Activated naive CD4-positive, alpha-beta T cell treated with anti-CD3 and anti-CD28 coated beads, Interleukin-2, amount 50 U/mL, for 16 hours (primary cell): ENCODE results near the gene PRDM13.
"Not testable (repeated sequence)": the region's sequence is repeated elsewhere in the genome, so short reads cannot be mapped to it uniquely, and the experiment has no call there.

Source experiments
- DNase-seq: peaks from one replicate; pipeline ENCODE4 v3.0.0-alpha.2; 2020

The PRDM13 gene

DNA sequence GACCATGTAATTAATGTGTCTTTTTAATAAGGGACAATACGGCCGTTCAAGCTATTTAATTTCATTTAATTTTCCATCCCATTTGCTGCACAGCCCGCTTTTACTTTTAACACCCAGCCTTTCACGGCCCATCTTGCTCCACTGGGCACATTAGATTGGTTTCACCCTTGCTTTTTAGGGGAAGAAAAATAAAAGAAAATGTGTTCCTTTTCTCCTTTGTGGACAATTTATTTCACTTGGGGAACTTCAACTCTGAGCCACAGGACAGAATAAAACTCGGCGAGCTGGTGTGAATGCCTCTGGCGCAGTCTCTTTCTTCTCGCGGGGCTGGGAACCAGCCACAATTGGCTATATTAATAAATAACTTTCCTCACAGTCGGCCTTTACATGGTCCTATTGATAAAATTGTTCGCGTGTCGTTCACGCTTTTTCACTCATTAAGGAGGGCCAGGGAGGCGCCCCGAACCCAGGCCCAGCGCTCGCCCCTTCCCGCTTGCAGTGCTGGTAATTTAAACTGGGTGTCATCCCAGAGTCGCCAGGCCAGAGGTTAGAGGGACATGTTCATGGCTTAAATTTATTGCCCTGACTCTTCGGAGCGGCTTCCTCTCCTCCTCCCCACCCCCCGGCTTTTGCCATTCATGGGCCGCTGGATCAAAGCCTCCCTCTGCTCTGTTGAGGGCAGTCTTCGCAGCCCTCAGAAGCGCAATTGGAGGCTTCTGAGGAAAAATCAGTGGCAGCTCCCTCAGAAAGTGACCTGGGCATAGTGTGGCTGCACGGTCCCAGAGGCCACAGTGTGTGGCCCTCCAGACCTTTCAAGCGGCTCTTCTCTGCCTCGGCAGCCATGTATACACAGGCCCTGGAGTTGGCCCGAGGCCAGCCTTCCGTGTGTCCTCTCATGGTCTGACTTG, 2.2 kb upstream of the PRDM13 start:
- no peak for DNase-seq

- no peak for DNase-seq
Measured at GRCh38 chr6:99605074-99605734, 1.4 kb upstream of the PRDM13 start.

DNA sequence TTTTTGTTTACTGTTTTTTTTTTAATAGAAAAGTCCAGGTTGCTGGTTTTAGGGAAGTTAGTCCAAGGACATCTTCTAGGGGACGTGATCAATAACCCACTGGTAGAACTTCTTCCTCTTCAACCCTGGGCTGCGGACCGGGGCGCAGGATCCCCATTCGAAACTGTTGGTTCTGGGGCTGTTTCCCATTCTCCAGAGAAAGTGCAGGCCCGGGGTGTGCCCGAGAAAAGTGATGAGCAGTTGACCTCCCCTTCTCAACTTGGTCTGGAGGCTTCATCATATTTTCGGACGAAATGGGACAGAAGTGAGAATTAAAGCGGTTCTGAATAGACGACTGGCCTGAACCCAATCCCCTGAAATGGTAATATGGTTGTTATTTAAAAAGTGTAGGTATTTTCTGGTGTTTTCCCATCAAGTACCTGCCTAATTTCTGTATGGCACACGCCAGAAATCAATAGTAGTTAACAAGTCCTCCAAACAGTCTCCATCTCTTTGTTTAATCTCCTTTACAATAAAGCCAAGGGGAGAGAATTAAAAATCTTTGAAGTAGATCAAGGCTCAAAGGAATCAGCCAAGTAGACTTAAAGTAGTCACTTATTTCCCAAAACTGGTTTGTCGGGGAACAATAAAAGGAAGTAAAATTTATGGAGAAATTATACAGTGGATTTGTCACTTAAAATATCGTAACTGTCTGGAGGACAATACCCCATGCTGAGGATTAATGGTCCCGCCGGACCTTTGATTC, 550 bp upstream of the PRDM13 start:
- DNase-seq: no peak

DNA sequence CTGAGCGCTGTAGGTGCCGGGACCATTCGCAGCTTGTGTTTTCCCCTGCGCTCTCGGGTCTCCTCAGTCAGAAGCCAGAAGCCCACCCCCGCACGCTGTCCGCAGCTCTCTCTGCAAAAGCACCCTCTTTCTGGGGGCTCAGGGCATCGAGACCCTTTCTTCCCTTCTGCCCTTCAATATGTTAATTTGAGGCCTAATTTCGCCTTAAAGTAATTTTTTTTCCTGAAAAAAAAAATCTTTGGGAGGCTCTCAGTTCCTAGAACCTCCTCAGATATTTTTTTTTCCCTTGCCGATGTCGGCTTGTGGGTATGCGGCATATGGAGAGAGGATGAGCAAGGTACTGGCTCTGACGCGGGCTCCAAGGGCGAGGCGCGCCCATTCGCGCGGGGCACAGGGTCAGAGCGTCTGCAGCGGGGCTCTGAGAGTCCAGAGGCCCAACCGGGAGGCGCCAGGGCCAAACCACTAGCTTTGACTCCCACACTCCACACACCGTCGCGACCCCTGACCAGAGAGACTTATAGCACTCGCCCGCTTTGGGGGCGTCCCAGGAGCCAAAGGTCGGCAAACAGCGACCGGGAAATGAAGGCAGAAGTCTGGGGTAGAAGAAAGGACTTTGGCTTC, 893 bp downstream of the PRDM13 start:
- DNase-seq: no peak

DNA sequence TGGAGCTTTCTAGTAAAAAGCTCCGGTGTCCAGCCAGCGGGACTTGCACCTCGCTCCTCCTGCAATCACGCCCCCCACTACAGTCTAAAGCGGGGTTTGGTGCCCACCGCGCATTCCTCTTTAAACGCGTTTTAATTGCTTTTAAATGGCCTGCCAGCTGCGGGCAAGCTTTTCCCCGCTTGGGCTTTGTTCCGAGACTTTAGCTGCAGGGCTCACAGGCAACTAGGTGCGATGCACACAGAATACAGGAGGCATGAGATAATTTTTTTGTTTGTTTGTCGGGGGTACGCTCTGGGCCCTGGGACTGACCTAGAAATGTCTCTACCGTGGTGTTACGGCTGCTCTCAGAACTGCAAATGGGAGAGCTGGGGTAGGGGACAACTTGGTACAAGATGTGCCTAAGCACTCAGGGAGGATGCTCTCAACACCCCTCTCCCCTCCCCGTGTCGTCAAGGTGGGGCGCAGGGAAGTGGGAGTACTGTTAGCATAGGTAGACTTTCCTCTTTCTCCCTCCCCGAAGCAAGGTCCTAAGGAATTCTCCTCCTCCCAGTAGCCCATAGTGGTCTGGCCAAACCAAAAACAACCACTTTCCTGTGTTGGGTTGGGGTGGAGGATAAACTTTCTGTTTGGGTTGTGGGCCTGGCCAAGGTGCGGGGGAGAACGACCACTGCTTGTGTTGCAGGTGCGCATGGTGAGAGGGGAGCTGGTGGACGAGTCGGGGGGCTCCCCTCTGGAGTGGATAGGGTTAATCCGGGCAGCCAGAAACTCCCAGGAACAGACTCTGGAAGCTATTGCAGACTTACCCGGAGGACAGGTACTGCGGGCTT, 1.6 kb downstream of the PRDM13 start:
- DNase-seq: no peak

- no peak for DNase-seq
Measured at GRCh38 chr6:99608886-99609482, 2.4 kb downstream of the PRDM13 start.

- no peak for DNase-seq
Measured at GRCh38 chr6:99609905-99610489, 3.4 kb downstream of the PRDM13 start.

- DNase-seq: peak; percentile 21
Measured at GRCh38 chr6:99611148-99611547, 4.5 kb downstream of the PRDM13 start.

GRCh38 chr6:99612551-99613408, 6.1 kb downstream of the PRDM13 start:
- peak; percentile 14 for DNase-seq

DNA sequence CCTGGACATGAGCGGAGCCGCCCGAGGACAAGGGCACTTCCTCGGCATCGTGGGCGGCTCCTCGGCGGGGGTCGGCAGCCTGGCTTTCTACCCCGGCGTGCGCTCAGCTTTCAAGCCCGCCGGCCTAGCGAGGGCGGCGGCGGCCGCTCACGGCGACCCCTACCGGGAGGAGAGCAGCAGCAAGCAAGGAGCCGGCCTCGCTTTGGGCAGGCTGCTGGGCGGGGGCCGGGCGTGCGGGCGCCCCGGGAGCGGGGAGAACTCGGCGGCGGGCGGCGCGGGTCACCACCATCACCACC, 6.7 kb downstream of the PRDM13 start:
- peak; percentile 47 for DNase-seq

GRCh38 chr6:99613705-99614429, 7.2 kb downstream of the PRDM13 start:
- DNase-seq: peak; percentile 30

DNA sequence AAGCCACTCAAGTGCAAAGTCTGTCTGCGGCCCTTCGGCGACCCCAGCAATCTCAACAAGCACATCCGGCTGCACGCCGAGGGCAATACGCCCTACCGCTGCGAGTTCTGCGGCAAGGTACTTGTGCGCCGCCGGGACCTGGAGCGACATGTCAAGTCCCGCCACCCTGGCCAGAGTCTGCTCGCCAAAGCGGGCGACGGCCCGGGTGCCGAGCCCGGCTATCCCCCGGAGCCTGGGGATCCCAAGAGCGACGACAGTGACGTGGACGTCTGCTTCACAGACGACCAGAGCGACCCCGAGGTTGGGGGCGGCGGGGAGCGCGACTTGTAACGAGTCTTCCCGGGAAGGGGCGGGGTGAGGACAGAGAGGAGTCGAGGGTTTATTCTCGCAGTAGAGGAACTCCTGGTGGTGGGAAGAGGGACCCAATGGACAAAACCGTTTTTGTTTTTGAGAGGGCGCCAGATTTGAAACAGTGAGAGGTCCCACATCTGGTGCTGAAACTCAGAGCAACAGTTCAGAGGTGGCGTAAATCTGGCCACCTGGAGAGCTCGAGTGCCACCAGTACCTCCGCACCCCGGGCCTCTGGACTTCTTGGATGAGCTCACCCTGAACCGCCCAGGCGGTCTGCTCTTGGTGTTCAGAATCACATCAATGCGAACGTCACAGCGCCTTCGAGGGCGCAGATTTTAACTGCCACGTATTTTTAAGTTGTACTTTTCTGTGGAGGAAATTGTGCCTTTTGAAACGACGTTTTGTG, 8.0 kb downstream of the PRDM13 start:
- DNase-seq: peak; percentile 29

DNA sequence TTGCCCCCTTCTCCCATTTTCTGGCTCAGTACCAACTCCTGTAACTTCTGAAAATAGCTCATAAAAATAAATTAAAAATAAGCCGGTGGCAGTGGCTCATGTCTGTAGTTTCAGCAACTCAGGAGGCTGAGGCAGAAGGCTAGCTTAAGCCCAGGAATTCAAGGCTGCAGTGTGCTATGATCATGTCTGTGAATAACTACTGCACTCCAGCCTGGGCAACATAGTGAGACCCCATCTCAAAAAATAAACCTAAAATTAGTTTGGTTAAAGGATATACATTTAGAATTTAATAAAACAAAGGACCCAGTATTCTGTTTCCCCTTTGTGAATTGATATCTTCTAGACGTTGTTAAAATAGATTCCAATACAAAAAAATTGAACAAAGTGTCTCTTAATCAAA, 10.5 kb downstream of the PRDM13 start:
- DNase-seq: no peak

DNA sequence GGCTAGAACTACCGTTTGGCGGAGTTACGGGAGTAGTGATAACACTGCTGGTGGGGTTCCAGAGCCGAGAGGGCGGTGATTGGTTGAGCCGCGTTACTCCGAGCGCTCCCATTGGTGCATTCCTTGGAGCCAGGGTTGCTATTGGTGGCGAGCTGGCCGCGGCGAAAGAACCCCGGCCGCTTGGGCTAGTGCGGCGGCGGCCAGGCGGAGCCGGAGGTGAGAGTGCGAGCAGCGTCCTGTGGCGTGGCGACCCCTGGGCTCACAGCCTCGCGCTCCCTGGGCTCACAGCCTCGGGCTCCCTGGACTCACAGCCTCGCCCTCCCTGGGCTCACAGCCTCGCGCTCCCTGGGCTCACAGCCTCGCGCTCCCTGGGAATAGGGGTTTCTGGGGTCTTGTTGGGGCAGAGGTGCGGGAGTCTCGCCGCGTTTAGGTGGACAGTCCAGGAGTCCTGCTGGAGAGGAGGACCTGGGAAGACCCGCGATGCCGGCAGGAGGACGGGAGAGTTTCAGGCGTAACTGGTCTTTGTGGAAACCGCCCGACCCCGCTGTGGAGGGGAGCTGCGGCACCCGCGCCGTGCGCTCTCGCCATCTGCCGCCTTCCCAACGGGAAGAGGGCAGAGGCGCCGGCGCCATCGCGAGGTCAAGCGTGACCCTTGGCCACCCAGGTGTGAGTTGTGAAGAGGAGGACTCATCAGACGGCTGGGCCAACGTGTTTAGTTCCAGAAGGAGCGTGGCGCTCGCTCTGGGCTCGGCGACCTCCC, 12.2 kb downstream of the PRDM13 start:
- DNase-seq: no peak

DNA sequence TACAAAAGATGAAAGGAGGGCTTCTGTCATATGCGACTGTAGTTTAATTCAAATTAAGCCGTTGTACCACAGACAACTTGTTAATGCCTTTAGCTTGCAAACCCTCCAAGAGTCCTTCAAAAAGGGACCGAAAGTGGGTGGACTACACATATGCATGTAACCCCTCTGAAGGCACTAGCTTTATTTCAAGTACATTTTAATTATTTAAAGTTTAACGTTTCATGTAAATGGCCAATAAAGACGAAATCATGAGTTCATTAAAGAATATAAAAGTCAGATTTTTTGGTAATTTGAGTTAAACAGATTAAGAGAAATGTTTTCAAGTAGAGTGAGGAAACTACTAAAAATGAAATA, 12.8 kb downstream of the PRDM13 start:
- DNase-seq: no peak

GRCh38 chr6:99622044-99622443, 15.4 kb downstream of the PRDM13 start:
- not testable (repeated sequence) for DNase-seq

GRCh38 chr6:99629293-99629692, 22.7 kb downstream of the PRDM13 start:
- no peak for DNase-seq

DNA sequence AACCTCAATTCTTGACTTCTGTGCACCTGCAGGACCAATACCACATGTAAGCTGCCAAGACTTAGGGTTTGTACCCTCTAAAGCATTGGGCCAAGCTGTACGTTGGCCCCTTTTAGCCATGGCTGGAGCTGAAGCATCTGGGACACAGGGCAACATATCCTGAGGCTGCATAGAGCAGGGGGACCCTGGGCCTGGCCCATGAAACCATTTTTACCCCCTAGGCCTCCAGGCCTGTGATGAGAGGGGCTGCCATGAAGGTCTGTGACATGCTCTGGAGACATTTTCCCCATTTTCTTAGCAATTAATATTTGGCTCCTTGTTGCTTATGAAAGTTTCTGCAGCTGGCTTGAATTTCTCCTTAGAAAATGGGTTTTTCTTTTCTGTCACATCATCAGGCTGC, 31.0 kb downstream of the PRDM13 start:
- DNase-seq: no peak
